H1 (cell line): ENCODE results near the gene SLC35G6. TPM values are rescaled to one million over a fixed set of nuclear protein-coding genes. Genes with fewer than 3 reads are reported as not detected.

ENCODE experiments used
- BRCA1 ChIP-seq: IDR thresholded peaks from 2 replicates; pipeline ENCODE4 v1.6.1; 2012; ENCODE audit warnings: low read depth, low read length, improper control_type of control experiment
- TCF12 ChIP-seq: IDR thresholded peaks from 2 replicates; pipeline ENCODE4 v1.6.1; 2011; ENCODE audit warnings: low read depth, mild to moderate bottlenecking, low read length
- polyA plus RNA-seq, 7 experiments: library from polyadenylated mRNA; depleted of rRNA in 3 of 7; stranded (reverse) in 5 of 7; unstranded in 2 of 7; fragments of >200 nt in 5 of 7; fragments of 200-250 nt in 2 of 7; gene quantifications; 1 replicate in 5 of 7; 2 replicates in 1 of 7; 4 replicates in 1 of 7; pipeline versions ENCODE4 v1.2.1 to v1.2.3, GENCODE V29; 2011 to 2013; ENCODE audit warnings: missing spikeins in 2 of 7, mixed read lengths in 2 of 7
- total RNA-seq: library from RNA; stranded (reverse); fragmentation: NEBNext Ultra II Directional; extraction: Animal tissue kit (Norgen Biotek cat#: 25700); gene quantifications from 2 replicates; pipeline ENCODE4 v1.2.1, GENCODE V29; 2021
- TF ChIP-seq, protein P1 (sequence below): IDR thresholded peaks from 2 replicates; pipeline ENCODE4 v1.6.1; 2012; ENCODE audit warnings: low read length, inconsistent platforms
- TF ChIP-seq, protein P2 (sequence below): fragments of 300-600 bp; sonication (generic); IDR thresholded peaks from 2 replicates; pipeline ENCODE4 v1.7.1; 2012; ENCODE audit warnings: low read length, moderate library complexity, mild to moderate bottlenecking, inconsistent platforms; ENCODE audit not compliant: insufficient replicate concordance

The SLC35G6 gene
- total and polyA plus RNA-seq, 2 of the 8 experiments (the other 6 are each of a cell fraction or from before 2014, with no cell fraction given), result 0.05 TPM; not detected in 1

DNA sequence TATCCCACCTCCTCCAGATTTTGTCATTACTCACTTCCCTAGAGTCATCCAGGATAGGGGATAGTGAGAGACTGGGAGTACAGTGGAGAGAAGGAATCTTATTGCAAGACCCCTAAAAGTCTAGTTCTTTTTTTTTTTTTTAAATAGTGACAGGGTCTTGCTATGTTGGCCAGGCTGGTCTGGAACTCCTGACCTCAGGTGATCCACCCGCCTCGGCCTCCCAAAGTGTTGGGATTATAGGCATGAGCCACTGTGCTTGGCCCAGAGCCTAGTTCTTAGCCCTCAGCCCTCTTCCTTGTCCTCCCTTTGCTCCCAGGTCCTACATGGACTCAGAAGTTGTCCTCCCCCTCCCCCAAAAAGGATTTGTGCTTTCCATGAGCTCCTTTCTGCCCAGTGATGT, 39.1 kb upstream of the SLC35G6 start (continued):
- TF ChIP-seq BRCA1, result no peak
- TF ChIP-seq, protein P1, sequence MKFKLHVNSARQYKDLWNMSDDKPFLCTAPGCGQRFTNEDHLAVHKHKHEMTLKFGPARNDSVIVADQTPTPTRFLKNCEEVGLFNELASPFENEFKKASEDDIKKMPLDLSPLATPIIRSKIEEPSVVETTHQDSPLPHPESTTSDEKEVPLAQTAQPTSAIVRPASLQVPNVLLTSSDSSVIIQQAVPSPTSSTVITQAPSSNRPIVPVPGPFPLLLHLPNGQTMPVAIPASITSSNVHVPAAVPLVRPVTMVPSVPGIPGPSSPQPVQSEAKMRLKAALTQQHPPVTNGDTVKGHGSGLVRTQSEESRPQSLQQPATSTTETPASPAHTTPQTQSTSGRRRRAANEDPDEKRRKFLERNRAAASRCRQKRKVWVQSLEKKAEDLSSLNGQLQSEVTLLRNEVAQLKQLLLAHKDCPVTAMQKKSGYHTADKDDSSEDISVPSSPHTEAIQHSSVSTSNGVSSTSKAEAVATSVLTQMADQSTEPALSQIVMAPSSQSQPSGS, result no peak
- TF ChIP-seq, protein P2, sequence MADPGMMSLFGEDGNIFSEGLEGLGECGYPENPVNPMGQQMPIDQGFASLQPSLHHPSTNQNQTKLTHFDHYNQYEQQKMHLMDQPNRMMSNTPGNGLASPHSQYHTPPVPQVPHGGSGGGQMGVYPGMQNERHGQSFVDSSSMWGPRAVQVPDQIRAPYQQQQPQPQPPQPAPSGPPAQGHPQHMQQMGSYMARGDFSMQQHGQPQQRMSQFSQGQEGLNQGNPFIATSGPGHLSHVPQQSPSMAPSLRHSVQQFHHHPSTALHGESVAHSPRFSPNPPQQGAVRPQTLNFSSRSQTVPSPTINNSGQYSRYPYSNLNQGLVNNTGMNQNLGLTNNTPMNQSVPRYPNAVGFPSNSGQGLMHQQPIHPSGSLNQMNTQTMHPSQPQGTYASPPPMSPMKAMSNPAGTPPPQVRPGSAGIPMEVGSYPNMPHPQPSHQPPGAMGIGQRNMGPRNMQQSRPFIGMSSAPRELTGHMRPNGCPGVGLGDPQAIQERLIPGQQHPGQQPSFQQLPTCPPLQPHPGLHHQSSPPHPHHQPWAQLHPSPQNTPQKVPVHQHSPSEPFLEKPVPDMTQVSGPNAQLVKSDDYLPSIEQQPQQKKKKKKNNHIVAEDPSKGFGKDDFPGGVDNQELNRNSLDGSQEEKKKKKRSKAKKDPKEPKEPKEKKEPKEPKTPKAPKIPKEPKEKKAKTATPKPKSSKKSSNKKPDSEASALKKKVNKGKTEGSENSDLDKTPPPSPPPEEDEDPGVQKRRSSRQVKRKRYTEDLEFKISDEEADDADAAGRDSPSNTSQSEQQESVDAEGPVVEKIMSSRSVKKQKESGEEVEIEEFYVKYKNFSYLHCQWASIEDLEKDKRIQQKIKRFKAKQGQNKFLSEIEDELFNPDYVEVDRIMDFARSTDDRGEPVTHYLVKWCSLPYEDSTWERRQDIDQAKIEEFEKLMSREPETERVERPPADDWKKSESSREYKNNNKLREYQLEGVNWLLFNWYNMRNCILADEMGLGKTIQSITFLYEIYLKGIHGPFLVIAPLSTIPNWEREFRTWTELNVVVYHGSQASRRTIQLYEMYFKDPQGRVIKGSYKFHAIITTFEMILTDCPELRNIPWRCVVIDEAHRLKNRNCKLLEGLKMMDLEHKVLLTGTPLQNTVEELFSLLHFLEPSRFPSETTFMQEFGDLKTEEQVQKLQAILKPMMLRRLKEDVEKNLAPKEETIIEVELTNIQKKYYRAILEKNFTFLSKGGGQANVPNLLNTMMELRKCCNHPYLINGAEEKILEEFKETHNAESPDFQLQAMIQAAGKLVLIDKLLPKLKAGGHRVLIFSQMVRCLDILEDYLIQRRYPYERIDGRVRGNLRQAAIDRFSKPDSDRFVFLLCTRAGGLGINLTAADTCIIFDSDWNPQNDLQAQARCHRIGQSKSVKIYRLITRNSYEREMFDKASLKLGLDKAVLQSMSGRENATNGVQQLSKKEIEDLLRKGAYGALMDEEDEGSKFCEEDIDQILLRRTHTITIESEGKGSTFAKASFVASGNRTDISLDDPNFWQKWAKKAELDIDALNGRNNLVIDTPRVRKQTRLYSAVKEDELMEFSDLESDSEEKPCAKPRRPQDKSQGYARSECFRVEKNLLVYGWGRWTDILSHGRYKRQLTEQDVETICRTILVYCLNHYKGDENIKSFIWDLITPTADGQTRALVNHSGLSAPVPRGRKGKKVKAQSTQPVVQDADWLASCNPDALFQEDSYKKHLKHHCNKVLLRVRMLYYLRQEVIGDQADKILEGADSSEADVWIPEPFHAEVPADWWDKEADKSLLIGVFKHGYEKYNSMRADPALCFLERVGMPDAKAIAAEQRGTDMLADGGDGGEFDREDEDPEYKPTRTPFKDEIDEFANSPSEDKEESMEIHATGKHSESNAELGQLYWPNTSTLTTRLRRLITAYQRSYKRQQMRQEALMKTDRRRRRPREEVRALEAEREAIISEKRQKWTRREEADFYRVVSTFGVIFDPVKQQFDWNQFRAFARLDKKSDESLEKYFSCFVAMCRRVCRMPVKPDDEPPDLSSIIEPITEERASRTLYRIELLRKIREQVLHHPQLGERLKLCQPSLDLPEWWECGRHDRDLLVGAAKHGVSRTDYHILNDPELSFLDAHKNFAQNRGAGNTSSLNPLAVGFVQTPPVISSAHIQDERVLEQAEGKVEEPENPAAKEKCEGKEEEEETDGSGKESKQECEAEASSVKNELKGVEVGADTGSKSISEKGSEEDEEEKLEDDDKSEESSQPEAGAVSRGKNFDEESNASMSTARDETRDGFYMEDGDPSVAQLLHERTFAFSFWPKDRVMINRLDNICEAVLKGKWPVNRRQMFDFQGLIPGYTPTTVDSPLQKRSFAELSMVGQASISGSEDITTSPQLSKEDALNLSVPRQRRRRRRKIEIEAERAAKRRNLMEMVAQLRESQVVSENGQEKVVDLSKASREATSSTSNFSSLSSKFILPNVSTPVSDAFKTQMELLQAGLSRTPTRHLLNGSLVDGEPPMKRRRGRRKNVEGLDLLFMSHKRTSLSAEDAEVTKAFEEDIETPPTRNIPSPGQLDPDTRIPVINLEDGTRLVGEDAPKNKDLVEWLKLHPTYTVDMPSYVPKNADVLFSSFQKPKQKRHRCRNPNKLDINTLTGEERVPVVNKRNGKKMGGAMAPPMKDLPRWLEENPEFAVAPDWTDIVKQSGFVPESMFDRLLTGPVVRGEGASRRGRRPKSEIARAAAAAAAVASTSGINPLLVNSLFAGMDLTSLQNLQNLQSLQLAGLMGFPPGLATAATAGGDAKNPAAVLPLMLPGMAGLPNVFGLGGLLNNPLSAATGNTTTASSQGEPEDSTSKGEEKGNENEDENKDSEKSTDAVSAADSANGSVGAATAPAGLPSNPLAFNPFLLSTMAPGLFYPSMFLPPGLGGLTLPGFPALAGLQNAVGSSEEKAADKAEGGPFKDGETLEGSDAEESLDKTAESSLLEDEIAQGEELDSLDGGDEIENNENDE, result no peak
- TF ChIP-seq TCF12, result no peak
- TF ChIP-seq, all 59 proteins: peak for 0
